ENCODE measurements around the gene ANKRD53.

- no peak for TF ChIP-seq TARDBP (IDR thresholded peaks at IDR 0.05)
- no peak for TF ChIP-seq NFRKB (IDR thresholded peaks at IDR 0.05)
Measured at GRCh38 chr2:70935468-70936164, 42.8 kb upstream of the ANKRD53 start, which contains the start of gene ATP6V1B1.
